Panc1 (cell line): ENCODE results near the gene FAM98C. TPM values are rescaled to one million over a fixed set of nuclear protein-coding genes. Genes with fewer than 3 reads are reported as not detected.

Experiments used
- ATAC-seq: fragments of 200-7000 bp; cut with Tn5 transposase; 2 replicates; pipeline ENCODE4 v1.9.1; 2020; ENCODE audit warnings: mild to moderate bottlenecking, moderate library complexity
- BruUV-seq: library from RNA; stranded (reverse); fragments of 400-500 nt; replicated peaks from 2 replicates; lab custom pipeline; 2021; lab: Mats Ljungman, UMichigan
- CTCF ChIA-PET: fragments of 300-600 bp; sonication (Branson Sonifier 250); formaldehyde crosslinking; loops from one replicate; lab custom pipeline; 2022; ENCODE audit warnings: antibody characterized with exemption; lab: Charles Lee
- POLR2A ChIA-PET: fragments of 300-600 bp; sonication (Branson Sonifier 250); formaldehyde crosslinking; loops from one replicate; lab custom pipeline; 2022; ENCODE audit warnings: antibody characterized with exemption; lab: Charles Lee
- DNase-seq: peaks from one replicate; pipeline ENCODE4 v3.0.0-alpha.2; 2010; ENCODE audit warnings: low read depth, low spot score
- H3K27ac ChIP-seq: 2 replicates; pipeline ENCODE4 v1.5.1; 2011; ENCODE audit warnings: mild to moderate bottlenecking, low read length, inconsistent platforms
- H3K27me3 ChIP-seq: fragments of 200-500 bp; sonication (Bioruptor generic); 2 replicates; pipeline ENCODE4 v1.6.0; 2014; ENCODE audit warnings: low read length, inconsistent platforms; ENCODE audit not compliant: control insufficient read depth, insufficient read depth
- H3K36me3 ChIP-seq: fragments of 200-500 bp; sonication (Bioruptor generic); 2 replicates; pipeline ENCODE4 v1.5.1; 2014; ENCODE audit warnings: inconsistent platforms, mild to moderate bottlenecking, low read length, moderate library complexity; ENCODE audit not compliant: control insufficient read depth, insufficient read depth
- H3K4me1 ChIP-seq: 2 replicates; pipeline ENCODE4 v1.5.1; 2011; ENCODE audit warnings: inconsistent platforms, mild to moderate bottlenecking, low read length, moderate library complexity; ENCODE audit not compliant: control insufficient read depth, insufficient read depth
- H3K4me3 ChIP-seq, 2 experiments: 2 replicates each; pipeline ENCODE4 v1.5.1; 2011 to 2012; ENCODE audit warnings: low read depth in 2 of 2, low read length in 2 of 2, mild to moderate bottlenecking in 2 of 2, inconsistent platforms in 1 of 2, moderate library complexity in 1 of 2
- H3K9me3 ChIP-seq: fragments of 200-500 bp; sonication (Bioruptor generic); 2 replicates; pipeline ENCODE4 v1.5.1; 2014; ENCODE audit warnings: low read depth, mild to moderate bottlenecking, inconsistent platforms, low read length, moderate library complexity; ENCODE audit not compliant: control insufficient read depth, insufficient read depth
- POLR2AphosphoS5 ChIP-seq: IDR thresholded peaks from 2 replicates; pipeline ENCODE4 v1.6.1; 2012; ENCODE audit warnings: mild to moderate bottlenecking, low read depth, low read length, moderate library complexity
- SIN3A ChIP-seq: IDR thresholded peaks from 2 replicates; pipeline ENCODE4 v1.6.1; 2012; ENCODE audit warnings: low read depth, mild to moderate bottlenecking, low read length, moderate library complexity, borderline replicate concordance; ENCODE audit not compliant: insufficient read depth
- TCF7L2 ChIP-seq: IDR thresholded peaks from 2 replicates; pipeline ENCODE4 v1.6.1; 2011; ENCODE audit warnings: mild to moderate bottlenecking, low read depth, low read length, inconsistent platforms
- in situ Hi-C: cut with HindIII; loops from 2 replicates; pipeline ENCODE4 v1.10.0; 2016; ENCODE audit warnings: low sequenced_read_pairs, low pct_unique_long_range_greater_than_20kb
- intact Hi-C: fragments of 100-400 bp; cut with micrococcal nuclease; formaldehyde crosslinking; loops from one replicate; pipeline ENCODE4 v1.10.0; 2022; ENCODE audit not compliant: unreplicated experiment
- total RNA-seq: library from RNA; stranded (reverse); gene quantifications from one replicate; pipeline ENCODE4 v1.2.1, GENCODE V29; 2021; ENCODE audit not compliant: unreplicated experiment
- TF ChIP-seq, protein P1 (sequence below): fragments of 450-650 bp; IDR thresholded peaks from 2 replicates; pipeline ENCODE4 v1.5.1; 2017; ENCODE audit warnings: mild to moderate bottlenecking
- TF ChIP-seq, protein P2 (sequence below), 2 experiments: IDR thresholded peaks; 2 replicates each; pipeline ENCODE4 v1.6.1; 2011 to 2012; ENCODE audit warnings: low read depth in 2 of 2, control low read depth in 1 of 2, low read length in 1 of 2, mild to moderate bottlenecking in 1 of 2, moderate library complexity in 1 of 2; ENCODE audit not compliant: insufficient read depth in 1 of 2

Gene FAM98C
- total RNA-seq, 1 experiment from 2014 or later = 24.7 TPM

DNA sequence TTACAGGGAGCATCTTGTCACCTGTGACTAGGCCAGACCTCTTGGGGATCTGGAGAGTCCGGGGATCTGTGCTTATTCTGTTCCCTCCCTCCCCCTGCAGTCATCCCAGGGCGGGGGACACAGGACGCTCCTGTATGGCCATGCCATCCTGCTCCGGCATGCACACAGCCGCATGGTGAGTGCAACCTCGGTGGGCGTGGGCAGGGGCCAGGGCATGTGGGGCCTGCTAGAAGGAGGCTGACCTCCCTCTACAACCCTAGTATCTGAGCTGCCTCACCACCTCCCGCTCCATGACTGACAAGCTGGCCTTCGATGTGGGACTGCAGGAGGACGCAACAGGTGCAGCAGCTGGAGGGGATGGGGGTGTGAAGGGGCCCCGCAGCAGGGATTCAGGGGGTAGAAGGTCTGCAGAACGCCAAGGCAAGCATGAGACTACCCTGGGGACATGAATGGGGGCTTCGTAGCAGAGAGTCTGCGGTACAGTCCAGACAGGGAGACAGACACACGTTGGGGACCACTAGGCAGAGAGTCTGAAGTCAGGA, 40.6 kb downstream of the FAM98C start:
- BruUV-seq = no TSS peak
- no peaks in the 10 kb centered on the region for H3K9me3 ChIP-seq
- no peaks in the 10 kb centered on the region for H3K36me3 ChIP-seq
- in situ Hi-C loops (no loop called here), intact Hi-C loops (no loop called here)
- DNase-seq = no peak
- ChIA-PET POLR2A (no interaction called here), CTCF (no interaction called here)
- H3K4me3 ChIP-seq = no peak overlapping the region
- no peaks in the 10 kb centered on the region for H3K27me3 ChIP-seq
- TF ChIP-seq POLR2AphosphoS5 (no peak), SIN3A (no peak), TCF7L2 (no peak)
- TF ChIP-seq, protein P1, sequence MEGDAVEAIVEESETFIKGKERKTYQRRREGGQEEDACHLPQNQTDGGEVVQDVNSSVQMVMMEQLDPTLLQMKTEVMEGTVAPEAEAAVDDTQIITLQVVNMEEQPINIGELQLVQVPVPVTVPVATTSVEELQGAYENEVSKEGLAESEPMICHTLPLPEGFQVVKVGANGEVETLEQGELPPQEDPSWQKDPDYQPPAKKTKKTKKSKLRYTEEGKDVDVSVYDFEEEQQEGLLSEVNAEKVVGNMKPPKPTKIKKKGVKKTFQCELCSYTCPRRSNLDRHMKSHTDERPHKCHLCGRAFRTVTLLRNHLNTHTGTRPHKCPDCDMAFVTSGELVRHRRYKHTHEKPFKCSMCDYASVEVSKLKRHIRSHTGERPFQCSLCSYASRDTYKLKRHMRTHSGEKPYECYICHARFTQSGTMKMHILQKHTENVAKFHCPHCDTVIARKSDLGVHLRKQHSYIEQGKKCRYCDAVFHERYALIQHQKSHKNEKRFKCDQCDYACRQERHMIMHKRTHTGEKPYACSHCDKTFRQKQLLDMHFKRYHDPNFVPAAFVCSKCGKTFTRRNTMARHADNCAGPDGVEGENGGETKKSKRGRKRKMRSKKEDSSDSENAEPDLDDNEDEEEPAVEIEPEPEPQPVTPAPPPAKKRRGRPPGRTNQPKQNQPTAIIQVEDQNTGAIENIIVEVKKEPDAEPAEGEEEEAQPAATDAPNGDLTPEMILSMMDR = no peak
- TF ChIP-seq, protein P2, sequence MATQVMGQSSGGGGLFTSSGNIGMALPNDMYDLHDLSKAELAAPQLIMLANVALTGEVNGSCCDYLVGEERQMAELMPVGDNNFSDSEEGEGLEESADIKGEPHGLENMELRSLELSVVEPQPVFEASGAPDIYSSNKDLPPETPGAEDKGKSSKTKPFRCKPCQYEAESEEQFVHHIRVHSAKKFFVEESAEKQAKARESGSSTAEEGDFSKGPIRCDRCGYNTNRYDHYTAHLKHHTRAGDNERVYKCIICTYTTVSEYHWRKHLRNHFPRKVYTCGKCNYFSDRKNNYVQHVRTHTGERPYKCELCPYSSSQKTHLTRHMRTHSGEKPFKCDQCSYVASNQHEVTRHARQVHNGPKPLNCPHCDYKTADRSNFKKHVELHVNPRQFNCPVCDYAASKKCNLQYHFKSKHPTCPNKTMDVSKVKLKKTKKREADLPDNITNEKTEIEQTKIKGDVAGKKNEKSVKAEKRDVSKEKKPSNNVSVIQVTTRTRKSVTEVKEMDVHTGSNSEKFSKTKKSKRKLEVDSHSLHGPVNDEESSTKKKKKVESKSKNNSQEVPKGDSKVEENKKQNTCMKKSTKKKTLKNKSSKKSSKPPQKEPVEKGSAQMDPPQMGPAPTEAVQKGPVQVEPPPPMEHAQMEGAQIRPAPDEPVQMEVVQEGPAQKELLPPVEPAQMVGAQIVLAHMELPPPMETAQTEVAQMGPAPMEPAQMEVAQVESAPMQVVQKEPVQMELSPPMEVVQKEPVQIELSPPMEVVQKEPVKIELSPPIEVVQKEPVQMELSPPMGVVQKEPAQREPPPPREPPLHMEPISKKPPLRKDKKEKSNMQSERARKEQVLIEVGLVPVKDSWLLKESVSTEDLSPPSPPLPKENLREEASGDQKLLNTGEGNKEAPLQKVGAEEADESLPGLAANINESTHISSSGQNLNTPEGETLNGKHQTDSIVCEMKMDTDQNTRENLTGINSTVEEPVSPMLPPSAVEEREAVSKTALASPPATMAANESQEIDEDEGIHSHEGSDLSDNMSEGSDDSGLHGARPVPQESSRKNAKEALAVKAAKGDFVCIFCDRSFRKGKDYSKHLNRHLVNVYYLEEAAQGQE (IDR thresholded peaks at IDR 0.05; ENCODE audit: insufficient read depth in 1 of 2, low read depth in 2 of 2, low read length in 1 of 2) = no peak
- no peaks in the 10 kb centered on the region for H3K4me1 ChIP-seq
- ATAC-seq = peak; percentile 39
- H3K27ac ChIP-seq = no peak overlapping the region

DNA sequence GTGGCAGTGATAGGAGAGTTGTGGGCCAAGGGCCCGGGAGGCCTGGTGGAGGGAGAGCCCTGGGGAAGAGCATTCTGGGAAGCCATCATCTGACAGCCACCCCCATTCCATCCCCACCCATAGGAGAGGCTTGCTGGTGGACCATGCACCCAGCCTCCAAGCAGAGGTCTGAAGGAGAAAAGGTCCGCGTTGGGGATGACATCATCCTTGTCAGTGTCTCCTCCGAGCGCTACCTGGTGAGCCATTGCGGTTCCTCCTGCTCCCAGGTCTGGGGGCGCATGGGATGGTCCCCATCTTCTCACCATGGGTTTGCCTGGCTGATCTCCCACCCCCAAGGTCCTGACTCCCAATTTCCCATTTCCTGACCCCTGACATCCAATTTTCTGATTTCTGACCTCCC, 41.1 kb downstream of the FAM98C start:
- Histone ChIP-seq H3K27me3 (no peaks in the 10 kb centered on the region), H3K36me3 (no peaks in the 10 kb centered on the region), H3K4me3 (no peak overlapping the region), H3K4me1 (no peaks in the 10 kb centered on the region), H3K9me3 (no peaks in the 10 kb centered on the region), H3K27ac (no peak overlapping the region)
- ChIA-PET CTCF (no interaction called here), POLR2A (no interaction called here)
- DNase-seq (no peak), ATAC-seq (peak; percentile 40)
- TF ChIP-seq SIN3A = no peak
- TF ChIP-seq POLR2AphosphoS5 = no peak
- TF ChIP-seq, protein P2 (IDR thresholded peaks at IDR 0.05; ENCODE audit: insufficient read depth in 1 of 2, low read depth in 2 of 2, low read length in 1 of 2) = no peak
- intact Hi-C loops = no loop called here
- no TSS peak for BruUV-seq
- in situ Hi-C loops = no loop called here
